Medulla oblongata (tissue), 1 donor: ENCODE measurements around the gene TMEM52B.
"Not testable (repeated sequence)": the region's sequence is repeated elsewhere in the genome, so short reads cannot be mapped to it uniquely, and the experiment has no call there.

Source experiments
- DNase-seq: peaks from one replicate; pipeline ENCODE4 v3.0.0-alpha.2; 2015; ENCODE audit errors: extremely low spot score

TMEM52B gene

DNA sequence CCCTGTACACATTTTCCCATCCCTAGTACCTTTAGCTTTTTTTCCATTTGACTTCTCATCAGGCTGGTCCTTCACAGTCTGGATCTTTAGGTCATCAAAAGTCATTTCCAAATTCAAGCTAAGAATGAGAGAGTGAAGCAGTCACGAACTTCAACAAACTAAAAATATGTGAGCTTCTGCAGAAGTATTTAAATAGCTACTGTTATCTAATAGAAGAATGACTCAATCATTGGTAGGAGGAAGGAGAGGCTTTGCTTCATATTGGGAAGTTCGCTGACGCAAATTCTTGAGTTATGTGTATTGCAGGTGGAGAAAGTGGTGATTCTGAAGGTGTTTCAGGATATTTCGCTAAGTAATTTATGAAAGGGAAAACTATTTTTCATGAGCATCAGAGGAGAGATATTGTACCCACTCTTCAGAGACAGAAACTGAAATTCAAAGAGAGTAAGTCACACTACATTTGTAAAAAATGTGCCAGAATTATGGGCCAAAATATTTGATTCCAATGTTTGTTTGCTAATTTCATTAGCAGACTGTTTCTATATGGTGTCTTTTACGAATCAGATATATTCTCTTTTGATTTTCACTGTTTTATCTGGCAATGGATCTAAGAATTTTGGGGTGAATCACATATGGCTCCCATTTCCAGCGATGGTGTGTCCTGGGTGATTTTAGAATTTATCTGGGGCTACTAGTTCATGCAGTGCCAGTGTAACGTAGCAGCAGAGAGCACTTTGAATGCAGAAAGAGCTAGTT, 6.7 kb upstream of the TMEM52B start, which contains the start of gene OLR1:
Gene OLR1, minus strand, starts transcription at position 160 of the 756 bp plus-strand sequence. Its CDS starts 55 bp downstream, at position 105.
- DNase-seq, result peak; percentile 66

DNA sequence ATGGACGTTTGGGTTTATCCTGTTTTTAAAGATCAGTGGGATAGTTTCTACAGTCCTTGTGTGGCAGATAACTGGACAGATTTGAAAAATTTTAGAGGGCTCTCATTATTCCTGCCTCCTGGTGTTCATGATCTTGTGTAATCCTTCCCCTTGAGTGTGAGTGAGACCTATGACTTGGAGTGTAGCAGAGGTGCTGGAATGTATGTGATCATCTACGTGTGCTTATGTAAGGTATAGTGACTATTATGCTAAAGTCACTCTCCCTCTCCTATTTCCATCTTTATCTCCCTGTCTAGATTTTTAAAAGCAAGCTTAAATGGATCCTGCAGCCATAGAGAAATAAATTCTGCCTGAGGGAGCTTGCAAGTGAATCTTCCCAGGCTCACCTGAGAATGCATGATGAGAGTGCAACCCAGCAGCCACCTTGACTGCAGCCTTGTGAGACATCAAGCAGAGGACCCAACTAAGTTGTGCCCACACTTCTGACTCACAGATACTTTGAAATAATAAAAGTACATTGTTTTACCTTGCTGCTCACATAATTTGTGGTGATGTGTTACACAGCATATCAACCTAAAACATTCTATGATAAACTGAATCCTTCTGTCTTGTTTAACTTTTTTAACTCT, 3.7 kb upstream of the TMEM52B start:
- DNase-seq, result no peak

DNA sequence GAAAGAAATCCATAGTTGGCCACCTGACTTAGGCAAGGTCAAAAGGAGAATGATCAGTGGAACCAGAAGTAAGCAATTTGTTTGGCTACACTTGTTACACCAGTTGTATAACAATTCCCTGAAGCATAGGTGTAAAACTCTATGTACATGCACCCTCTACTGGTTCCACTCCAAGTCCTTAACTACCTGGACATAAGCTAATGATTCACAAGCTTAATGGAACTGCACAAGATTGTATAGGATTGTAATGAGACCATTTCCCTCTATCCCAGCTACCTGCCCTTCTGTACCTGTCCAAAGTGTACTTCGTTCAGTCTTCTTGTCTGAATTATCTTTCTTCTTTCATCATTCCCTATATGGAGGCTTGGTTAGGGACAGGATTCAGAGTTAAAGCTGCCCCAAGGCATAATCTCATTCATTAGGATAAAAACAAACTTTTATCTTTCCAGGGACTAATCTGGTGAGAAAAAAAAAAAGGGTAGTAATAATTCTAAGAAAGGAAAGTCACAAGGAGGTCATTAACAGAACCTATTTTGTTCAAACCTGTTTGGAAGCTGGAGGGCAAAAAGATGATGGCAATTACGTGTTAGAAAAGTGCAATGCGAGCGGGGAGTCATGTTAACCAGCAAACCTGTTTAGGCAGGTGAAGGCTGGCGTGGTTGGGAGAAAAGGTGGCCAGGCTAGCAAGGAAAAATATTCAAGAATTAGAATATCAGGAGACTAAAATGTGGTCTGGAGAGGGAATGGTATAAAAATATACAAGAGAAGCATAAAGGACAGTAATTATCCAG, 2.8 kb upstream of the TMEM52B start:
- no peak for DNase-seq

DNA sequence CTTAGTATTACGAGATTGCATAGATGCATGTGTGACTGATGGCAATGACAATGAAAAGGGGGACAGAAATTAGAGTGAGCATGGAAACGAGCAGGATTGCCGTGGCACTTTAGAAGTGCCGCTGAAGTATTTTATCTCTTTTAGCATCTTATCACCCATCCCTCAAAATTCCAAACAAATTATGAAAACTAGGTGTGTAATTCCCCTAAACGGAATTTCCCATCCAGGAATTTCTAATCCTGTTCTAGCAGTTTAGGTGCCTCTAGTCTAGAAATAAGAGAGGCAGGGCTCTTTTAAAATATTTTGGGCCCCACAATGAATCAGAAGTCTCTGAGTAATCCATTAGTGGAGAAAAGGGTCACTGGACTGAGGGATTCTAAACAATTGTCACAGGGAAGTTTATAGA, 947 bp downstream of the TMEM52B start:
- DNase-seq, result no peak

DNA sequence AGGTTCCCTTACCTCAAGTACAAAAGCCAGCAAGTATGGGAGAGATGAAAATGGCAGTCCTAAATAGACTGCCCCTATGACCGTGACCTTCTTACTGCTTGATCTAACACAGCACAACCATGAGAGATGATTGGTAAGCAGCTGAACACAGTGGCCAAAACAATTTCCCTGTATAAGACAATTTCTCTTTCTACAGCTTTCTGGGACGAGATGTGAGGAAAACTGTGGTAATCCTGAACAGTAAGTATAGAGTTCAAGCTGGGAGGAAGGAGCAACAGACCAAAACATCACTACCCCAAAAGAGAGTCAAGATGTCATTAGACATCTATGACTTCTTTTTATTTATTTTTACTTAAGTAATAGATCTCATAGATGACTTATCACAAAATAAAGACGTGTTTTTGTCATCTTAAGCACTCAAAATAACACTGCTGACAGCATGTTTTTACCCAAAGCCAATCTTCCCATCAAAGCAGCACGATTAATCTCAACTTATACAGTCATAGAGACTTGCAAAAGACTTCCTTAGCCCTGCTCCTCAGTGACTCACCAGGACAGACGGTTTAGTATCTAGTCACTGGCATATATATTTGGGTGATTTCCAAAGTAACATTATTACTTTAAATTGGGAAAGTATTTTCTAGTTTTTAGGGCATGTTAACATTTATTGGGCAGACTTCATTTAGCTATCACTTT, 3.7 kb downstream of the TMEM52B start:
- no peak for DNase-seq

DNA sequence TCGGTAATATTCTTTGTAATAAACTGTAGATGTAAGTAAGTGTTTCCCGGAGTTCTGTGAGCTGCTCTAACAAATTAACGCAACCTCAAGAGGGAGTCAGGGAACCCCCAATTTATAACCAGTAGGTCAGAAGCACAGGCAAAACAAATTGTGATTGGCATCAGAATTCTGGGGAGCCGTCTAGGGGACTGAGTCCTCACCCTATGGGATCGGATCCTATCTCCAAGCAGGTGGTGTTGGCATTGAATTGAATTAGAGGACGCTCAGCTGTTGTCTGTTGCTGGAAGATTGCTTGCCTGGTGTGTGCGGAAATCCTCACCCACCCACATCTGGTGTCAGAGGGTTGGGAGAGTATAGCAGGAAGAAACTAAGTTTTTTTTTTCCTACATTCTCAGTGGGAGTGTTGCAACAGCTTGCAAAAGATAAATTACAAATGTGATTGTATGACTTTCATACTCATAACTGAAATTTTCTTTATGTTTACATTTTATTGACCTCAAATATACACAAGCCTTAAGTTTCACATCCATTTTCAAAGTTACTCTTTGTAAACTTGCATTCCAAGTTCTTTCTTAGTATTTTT, 5.5 kb downstream of the TMEM52B start:
- no peak for DNase-seq

DNA sequence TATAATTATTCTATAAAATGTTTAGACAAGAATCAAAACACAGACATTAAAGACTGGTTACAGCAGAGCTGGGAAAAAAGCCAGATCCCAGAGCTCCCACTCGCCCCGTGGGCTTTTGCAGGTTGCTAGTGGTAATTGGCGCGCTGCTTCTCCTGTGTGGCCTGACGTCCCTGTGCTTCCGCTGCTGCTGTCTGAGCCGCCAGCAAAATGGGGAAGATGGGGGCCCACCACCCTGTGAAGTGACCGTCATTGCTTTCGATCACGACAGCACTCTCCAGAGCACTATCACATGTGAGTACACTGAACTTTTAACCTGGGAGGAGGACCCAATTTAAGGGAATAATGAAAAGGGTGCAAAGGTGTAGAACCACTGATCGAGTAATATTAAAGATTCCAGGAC, 7.5 kb downstream of the TMEM52B start:
- peak; percentile 85 for DNase-seq

DNA sequence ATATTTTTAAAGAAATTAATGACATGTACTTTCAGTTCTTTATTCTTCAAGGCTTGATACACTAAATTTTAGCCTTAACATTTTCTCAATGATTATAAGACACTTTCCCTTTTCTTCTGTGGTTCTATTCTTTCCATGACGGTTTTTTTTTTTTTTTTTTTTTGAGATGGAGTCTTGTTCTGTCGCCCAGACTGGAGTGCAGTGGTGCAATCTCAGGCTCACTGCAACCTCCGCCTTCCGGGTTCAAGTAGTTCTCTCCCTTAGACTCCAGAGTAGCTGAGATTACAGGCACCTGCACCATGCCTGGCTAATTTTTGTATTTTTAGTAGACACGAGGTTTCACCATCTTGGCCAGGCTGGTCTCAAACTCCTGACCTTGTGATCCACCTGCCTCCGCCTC, 8.1 kb downstream of the TMEM52B start:
- DNase-seq, result not testable (repeated sequence)

DNA sequence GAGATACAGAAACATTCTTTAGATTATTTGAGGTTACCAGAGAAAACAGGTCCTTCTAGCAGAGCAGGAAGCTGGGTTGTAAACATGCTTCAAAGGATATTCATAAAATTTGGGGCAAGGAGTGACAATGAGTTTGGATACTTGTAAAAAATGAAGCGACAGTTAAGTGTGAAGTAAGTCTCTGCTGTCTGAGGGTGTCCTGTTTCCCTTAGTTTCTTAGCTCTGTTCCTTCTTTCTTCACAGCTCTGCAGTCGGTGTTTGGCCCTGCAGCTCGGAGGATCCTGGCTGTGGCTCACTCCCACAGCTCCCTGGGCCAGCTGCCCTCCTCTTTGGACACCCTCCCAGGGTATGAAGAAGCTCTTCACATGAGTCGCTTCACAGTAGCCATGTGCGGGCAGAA, 10.8 kb downstream of the TMEM52B start:
- peak; percentile 74 for DNase-seq

DNA sequence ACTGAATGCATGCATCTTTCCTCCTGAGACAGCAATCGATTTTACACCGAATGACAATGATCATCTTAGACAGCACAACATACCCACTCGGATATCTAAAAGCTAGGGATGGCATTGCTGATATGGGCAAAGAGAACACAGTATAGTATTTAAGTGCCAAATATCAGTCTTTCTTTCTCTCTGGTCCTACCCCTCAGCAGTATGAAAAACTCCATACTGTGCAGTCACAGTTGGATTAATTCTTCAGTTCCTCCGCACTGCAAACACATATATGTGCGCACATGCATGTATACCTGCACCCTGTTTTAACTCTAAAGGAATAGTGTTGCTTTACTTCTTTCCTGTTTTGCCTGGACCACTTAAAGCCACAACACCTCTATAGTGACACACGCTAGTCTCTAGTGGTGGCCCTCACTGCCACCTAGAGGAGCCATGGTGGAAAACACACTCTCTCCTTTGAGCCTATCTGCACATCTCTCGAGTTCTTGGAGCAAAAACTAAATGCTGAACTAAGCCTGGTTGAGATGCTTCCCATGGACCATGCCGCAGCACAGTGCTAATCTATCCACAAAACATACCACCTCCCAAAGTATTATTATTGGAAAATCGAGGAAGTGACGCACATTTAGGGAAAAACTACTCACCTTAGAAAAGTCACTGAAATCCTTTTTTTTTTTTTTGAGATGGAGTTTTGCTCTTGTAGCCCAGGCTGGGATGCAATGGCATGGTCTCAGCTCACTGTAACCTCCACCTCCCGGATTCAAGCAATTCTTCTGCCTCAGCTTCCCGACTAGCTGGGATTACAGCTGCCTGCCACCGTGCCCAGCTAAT, 11.9 kb downstream of the TMEM52B start:
- peak; percentile 91 for DNase-seq

DNA sequence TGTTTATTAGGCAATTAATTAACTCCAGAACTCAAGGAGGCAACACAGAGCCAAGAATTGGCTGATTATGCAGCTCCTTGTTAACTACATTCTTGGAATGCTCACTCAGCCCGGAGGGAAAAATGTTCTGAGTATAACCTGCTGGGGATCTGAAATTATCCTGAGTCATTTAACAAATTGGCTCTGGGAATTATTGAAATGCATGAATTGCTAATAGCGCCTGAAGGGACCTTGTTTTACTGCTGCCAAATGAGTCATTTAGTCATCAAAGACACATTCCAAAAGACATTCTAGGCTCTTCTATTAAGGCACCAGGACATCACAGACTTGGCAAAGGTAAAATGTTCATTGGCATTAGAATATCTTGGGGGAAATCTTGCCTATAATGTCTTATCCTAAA, 13.0 kb downstream of the TMEM52B start:
- peak; percentile 66 for DNase-seq

DNA sequence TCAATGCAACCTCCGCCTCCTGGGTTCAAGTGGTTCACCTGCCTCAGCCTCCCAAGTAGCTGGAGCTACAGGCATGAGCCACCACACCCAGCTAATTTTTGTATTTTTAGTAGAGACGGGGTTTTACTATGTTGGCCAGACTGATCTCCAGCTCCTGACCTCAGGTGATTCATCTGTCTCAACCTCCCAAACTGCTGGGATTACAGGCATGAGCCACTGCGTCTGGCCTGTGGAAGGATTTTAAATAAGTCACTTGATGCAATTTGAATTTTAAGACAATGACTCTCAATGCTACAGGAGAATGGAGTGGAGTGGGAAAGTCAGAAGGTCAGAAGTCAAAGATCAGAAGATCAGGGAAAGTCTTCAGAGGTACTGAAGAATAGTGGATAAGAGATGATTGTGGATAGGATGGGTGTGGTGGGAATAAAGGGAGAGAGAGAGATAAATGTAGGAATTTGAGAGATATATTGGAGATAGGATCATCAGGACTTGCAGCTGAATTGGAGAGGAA, 15.4 kb downstream of the TMEM52B start:
- no peak for DNase-seq

DNA sequence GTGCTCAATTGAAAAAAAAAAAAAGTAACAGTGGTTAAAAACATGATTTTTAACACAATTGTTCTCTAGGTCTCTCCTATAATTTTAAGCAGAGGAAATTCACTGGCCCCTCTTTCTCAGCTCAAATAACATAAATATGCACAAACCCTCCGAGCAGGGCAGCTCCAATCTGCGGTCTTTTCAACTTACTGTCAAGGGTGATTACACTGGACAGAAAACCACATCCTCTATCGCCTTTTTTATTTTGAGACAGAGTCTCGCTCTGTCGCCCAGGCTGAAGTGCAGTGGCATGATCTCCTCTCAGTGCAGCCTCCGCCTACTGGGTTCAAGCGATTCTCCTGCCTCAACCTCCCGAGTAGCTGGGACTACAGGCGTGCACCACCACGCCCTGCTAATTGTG, 17.4 kb downstream of the TMEM52B start:
- no peak for DNase-seq

DNA sequence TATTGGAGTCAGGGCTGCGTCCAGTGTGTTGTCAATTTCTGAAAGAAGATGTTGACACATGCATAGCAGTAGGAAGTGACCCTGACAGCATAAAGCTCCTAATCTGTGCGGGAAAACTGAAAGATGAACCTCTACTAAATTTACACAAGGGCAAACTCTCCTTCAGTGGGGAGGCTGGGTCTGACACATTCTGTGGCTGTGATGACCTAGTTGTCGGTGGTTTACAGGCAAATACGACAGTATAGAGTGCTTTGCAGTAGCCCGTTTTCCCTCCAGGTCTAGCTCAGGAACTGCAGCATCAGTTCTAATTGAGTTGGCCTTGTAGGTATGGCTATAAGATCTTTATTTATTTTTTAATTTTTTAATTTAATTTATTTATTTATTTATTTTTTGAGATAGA, 19.0 kb downstream of the TMEM52B start:
- DNase-seq, result no peak

DNA sequence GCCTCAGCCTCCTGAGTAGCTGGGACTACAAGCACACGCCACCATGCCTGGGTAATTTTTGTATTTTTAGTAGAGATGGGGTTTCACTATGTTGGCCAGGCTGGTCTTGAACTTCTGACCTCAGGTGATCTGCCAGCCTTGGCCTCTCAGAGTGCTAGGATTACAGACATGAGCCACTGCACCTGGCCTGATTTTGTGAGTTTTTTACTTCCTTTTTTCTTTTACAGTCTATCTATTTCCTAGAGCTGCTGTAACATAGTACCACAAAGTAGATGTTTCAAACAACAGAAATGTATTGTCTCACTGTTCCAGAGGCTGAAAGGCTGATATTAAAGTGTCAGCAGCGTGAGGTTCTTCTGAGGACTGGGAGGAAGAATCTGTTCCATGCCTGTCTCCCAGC, 25.7 kb downstream of the TMEM52B start:
- DNase-seq, result not testable (repeated sequence)

DNA sequence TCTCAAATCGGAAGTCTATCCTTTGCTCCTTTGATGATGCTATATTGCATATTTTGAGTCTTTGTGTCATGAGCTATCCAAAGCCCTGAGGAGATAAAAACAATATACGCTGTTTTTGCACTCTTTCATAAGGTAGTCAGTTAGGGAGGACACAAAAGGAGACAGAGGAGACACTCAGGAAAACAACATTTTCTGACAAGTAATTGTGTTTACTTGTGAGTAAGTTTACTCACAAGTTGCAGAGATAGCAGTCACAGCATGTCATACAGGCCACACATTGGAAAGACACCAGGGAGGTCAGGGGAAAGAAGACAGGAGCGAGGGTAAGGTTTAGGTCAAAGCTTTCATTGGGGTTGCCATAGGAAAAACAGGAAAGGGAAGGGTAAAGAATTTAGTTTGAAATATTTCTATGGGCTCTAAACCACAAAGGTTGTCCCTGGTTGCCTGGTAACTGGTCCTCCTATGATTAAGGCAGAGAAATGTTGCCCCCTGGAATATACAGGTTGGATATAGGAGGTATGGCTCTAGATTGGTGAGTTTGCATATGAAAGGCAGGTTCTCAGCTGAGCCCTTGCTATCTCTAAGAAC, 26.5 kb downstream of the TMEM52B start:
- no peak for DNase-seq

DNA sequence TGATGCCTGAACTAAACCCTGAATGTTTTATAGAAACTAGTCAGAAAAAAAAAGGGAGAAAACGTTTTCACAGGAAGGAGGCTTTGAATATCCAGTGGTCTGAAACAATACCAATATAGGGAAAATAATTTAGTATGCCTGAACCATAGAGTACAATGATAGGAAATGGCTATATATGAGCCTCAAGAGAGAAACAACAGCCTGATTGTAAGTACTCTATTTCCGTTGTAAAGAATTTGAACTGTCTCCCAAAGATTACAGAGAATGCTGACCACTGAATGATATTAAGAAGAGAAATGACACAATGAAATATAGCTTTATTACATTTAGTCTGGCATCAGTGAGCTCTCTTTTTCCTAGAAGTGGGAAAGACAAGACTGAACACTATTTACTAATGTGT, 28.3 kb downstream of the TMEM52B start:
- no peak for DNase-seq

DNA sequence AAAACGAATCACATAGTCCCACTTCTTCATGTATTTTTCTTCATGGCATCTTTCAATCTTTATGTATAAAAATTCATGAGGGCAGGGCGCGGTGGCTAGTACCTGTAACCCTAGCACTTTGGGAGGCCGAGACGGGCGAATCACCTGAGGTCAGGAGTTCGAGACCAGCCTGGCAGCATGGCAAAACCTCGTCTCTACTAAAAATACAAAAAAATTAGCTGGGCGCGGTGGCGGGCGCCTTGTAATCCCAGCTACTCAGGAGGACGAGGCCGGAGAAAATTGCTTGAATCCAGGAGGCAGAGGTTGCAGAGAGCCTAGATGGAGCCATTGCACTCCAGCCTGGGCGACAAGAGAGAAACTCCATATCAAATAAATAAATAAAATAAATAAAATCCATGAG, 31.4 kb downstream of the TMEM52B start:
- DNase-seq, result no peak

DNA sequence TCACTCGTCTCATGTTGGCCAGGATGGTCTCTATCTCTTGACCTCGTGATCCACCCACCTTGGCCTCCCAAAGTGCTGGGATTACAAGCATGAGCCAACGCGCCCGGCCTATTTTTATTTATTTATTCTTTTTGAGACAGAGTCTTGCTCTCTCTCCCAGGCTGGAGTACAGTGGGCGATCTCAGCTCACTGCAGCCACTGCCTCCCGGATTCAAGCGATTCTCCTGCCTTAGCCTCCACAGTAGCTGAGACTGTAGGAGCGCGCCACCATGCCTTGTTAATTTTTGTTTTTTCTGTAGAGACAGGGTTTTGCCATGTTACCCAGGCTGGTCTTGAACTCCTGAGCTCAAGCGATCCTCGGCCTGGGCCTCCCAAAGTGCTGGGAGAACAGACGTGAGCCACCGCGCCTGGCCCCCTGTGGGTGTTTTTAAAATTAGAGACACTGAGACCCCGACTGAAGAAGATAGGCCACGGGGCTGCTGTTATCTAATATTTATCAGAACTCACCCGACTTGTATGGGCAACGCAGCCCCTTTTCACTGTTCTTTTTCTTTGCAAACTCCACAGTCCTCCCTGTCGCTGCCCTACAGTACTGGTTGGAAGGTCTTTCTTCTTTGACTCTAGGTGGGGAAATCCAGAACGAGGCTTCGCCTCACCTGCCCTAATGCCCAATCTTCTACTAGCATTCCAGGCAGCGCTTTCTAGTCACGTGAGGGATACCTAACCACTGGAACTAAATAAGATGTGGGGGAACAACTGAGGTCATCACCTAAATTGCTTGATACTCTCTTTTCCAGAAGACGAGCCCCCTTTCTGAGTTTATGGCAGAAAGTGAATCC, 32.5 kb downstream of the TMEM52B start:
- no peak for DNase-seq
